GM12878 (cell line): Measurements from ENCODE around the gene TESPA1. TPM values are rescaled to one million over a fixed set of nuclear protein-coding genes. Genes with fewer than 3 reads are reported as not detected.

Experiments used
- ATAC-seq: fragments of 200-7000 bp; cut with Tn5 transposase; 3 replicates; pipeline ENCODE4 v1.9.1; 2020; ENCODE audit warnings: mild to moderate bottlenecking, moderate library complexity
- BruUV-seq: library from RNA; stranded (reverse); fragments of 400-500 nt; replicated peaks from 2 replicates; lab custom pipeline; 2021; lab: Mats Ljungman, UMichigan
- CTCF ChIA-PET: fragments of 300-600 bp; sonication (Branson Sonifier 250); formaldehyde crosslinking; extraction: SDS; loops from one replicate; lab custom pipeline; 2021; ENCODE audit warnings: inconsistent platforms; lab: Yijun Ruan, JAX
- POLR2A ChIA-PET: fragments of 350-600 bp; formaldehyde crosslinking; extraction: SDS; loops from one replicate; lab custom pipeline; 2021; ENCODE audit warnings: inconsistent platforms; lab: Charles Lee
- RAD21 ChIA-PET: fragments of 300-600 bp; sonication (Branson Sonifier 250); formaldehyde crosslinking; loops from one replicate; lab custom pipeline; 2023; ENCODE audit warnings: antibody characterized with exemption; ENCODE audit not compliant: unreplicated experiment; lab: Charles Lee
- SMC1A ChIA-PET: fragments of 300-600 bp; sonication (Branson Sonifier 250); formaldehyde crosslinking; loops from one replicate; lab custom pipeline; 2023; ENCODE audit not compliant: unreplicated experiment, uncharacterized antibody; lab: Charles Lee
- DNase-seq: peaks from one replicate; pipeline ENCODE4 v3.0.0-alpha.2; 2011; ENCODE audit warnings: low read depth, low spot score
- FAIRE-seq: peaks from 3 replicates; lab custom pipeline; 2011; peaks lifted over from hg19 to GRCh38; lab: Jason Lieb, UNC
- H2AFZ ChIP-seq: 2 replicates; pipeline ENCODE4 v1.6.0; 2011; ENCODE audit warnings: low read depth, low read length, control low read depth; ENCODE audit not compliant: control insufficient read depth
- H3K27ac ChIP-seq: 2 replicates; pipeline ENCODE4 v1.5.1; 2011; ENCODE audit warnings: control low read depth; ENCODE audit not compliant: control insufficient read depth, insufficient read depth
- H3K27me3 ChIP-seq, 2 experiments: replicated peaks in 1 of 2; 2 replicates each; pipeline versions ENCODE4 v1.6.0 to v1.6.1; 2011; ENCODE audit warnings: low read length in 1 of 2; ENCODE audit not compliant: control insufficient read depth in 2 of 2, insufficient read depth in 2 of 2
- H3K36me3 ChIP-seq, 2 experiments: 2 replicates each; pipeline ENCODE4 v1.5.1; 2011; ENCODE audit warnings: low read length in 1 of 2; ENCODE audit not compliant: control insufficient read depth in 2 of 2, insufficient read depth in 2 of 2
- H3K4me1 ChIP-seq: 2 replicates; pipeline ENCODE4 v1.6.1; 2011; ENCODE audit warnings: mild to moderate bottlenecking, low read length, moderate library complexity, mixed read lengths; ENCODE audit not compliant: control insufficient read depth, insufficient read depth
- H3K4me2 ChIP-seq: 2 replicates; pipeline ENCODE4 v1.6.0; 2011; ENCODE audit warnings: control low read depth; ENCODE audit not compliant: control insufficient read depth, insufficient read depth
- H3K4me3 ChIP-seq: fragments of 200-600 bp; sonication (generic); 2 replicates; pipeline ENCODE4 v1.5.1; 2016
- H3K79me2 ChIP-seq: 2 replicates; pipeline ENCODE4 v1.6.0; 2011; ENCODE audit warnings: low read length; ENCODE audit not compliant: control insufficient read depth, insufficient read depth
- H3K9ac ChIP-seq: 2 replicates; pipeline ENCODE4 v1.8.0; 2011; ENCODE audit warnings: low read length, control low read depth, mixed read lengths; ENCODE audit not compliant: control insufficient read depth, insufficient read depth
- H3K9me3 ChIP-seq: replicated peaks from 3 replicates; pipeline ENCODE4 v1.5.1; 2011; ENCODE audit warnings: mild to moderate bottlenecking, low read length; ENCODE audit not compliant: control insufficient read depth, insufficient read depth
- H4K20me1 ChIP-seq: 2 replicates; pipeline ENCODE4 v1.6.0; 2011; ENCODE audit not compliant: control insufficient read depth, insufficient read depth
- BHLHE40 ChIP-seq, 2 experiments: fragments of 450-650 bp in 1 of 2; IDR thresholded peaks; 2 replicates each; pipeline ENCODE4 v1.6.1; 2011 to 2017; ENCODE audit warnings: low read depth in 2 of 2, borderline replicate concordance in 1 of 2, improper control_type of control experiment in 1 of 2, low read length in 1 of 2, mild to moderate bottlenecking in 1 of 2
- E4F1 ChIP-seq: fragments of 450-650 bp; IDR thresholded peaks from 2 replicates; pipeline ENCODE4 v1.6.1; 2018; ENCODE audit warnings: borderline replicate concordance, mild to moderate bottlenecking; ENCODE audit not compliant: partially characterized antibody
- NFXL1 ChIP-seq: fragments of 450-650 bp; IDR thresholded peaks from 2 replicates; pipeline ENCODE4 v1.6.1; 2017; ENCODE audit warnings: antibody characterized with exemption, mild to moderate bottlenecking, borderline replicate concordance
- NR2F1 ChIP-seq: fragments of 450-650 bp; conservative IDR thresholded peaks from 2 replicates; pipeline ENCODE4 v1.6.1; 2017; ENCODE audit warnings: mild to moderate bottlenecking
- RCOR1 ChIP-seq: conservative IDR thresholded peaks from 2 replicates; pipeline ENCODE4 v1.6.1; 2012; ENCODE audit warnings: low read depth, low read length, improper control_type of control experiment
- SREBF2 ChIP-seq: IDR thresholded peaks from 2 replicates; pipeline ENCODE4 v1.6.1; 2012; ENCODE audit warnings: mild to moderate bottlenecking, low read length
- SRF ChIP-seq, 2 experiments: IDR thresholded peaks; 2 replicates each; pipeline ENCODE4 v1.6.1; 2011; ENCODE audit warnings: low read depth in 2 of 2, low read length in 2 of 2, mild to moderate bottlenecking in 1 of 2, moderate library complexity in 1 of 2
- STAT1 ChIP-seq: fragments of 450-650 bp; conservative IDR thresholded peaks from 2 replicates; pipeline ENCODE4 v1.6.1; 2014; ENCODE audit warnings: antibody characterized with exemption, mild to moderate bottlenecking
- WGBS: methylation state at CpG from one replicate; pipeline ENCODE4 v1.1.6; 2016; ENCODE audit warnings: low lambda C conversion rate; ENCODE audit not compliant: insufficient replicate concordance, insufficient coverage; ENCODE audit errors: missing lambda C conversion rate; 5-methylcytosine and 5-hydroxymethylcytosine counted together
- in situ Hi-C: fragments of 300-500 bp; cut with MboI; formaldehyde crosslinking; loops from 9 replicates; pipeline ENCODE4 v1.14.3; 2018; ENCODE audit warnings: mixed read lengths
- intact Hi-C: fragments of 100-400 bp; cut with micrococcal nuclease; formaldehyde crosslinking; loops from one replicate; pipeline ENCODE4 v1.14.2; 2022; ENCODE audit not compliant: unreplicated experiment
- polyA plus RNA-seq, 11 experiments: library from polyadenylated mRNA; depleted of rRNA in 4 of 11; unstranded in 6 of 11; stranded (reverse) in 5 of 11; fragments of >200 nt; fragmentation: Nextera tagmentation in 4 of 11; fragmentation: Illumina TruSeq in 1 of 11; extraction: Ambion mirVana in 4 of 11; extraction: Trizol in 1 of 11; gene quantifications; 1 replicate in 1 of 11; 2 replicates in 10 of 11; pipeline versions ENCODE4 v1.2.1 to v1.2.3, GENCODE V29; 2011 to 2016; ENCODE audit warnings: inconsistent platforms in 2 of 11, missing spikeins in 2 of 11, low read depth in 1 of 11
- total RNA-seq, 4 experiments: library from RNA; depleted of rRNA in 3 of 4; stranded (reverse); fragments of >200 nt in 3 of 4; fragmentation: Illumina TruSeq in 1 of 4; extraction: Trizol in 1 of 4; gene quantifications; 2 replicates each; pipeline versions ENCODE4 v1.2.1 to v1.2.3, GENCODE V29; 2013 to 2021
- TF ChIP-seq, protein P1 (sequence below): fragments of 450-650 bp; formaldehyde crosslinking; IDR thresholded peaks from 2 replicates; pipeline ENCODE4 v1.5.0; 2022; ENCODE audit warnings: mild to moderate bottlenecking, missing genetic modification characterization
- TF ChIP-seq, protein P2 (sequence below): fragments of 450-650 bp; conservative IDR thresholded peaks from 2 replicates; pipeline ENCODE4 v1.6.1; 2017; ENCODE audit warnings: mild to moderate bottlenecking, moderate library complexity

The TESPA1 gene
- total and polyA plus RNA-seq, 10 of the 15 experiments (the other 5 are each of a cell fraction or from before 2014, with no cell fraction given), result 13.8 to 56.2 (median 23.9) TPM

- TF ChIP-seq, protein P1, sequence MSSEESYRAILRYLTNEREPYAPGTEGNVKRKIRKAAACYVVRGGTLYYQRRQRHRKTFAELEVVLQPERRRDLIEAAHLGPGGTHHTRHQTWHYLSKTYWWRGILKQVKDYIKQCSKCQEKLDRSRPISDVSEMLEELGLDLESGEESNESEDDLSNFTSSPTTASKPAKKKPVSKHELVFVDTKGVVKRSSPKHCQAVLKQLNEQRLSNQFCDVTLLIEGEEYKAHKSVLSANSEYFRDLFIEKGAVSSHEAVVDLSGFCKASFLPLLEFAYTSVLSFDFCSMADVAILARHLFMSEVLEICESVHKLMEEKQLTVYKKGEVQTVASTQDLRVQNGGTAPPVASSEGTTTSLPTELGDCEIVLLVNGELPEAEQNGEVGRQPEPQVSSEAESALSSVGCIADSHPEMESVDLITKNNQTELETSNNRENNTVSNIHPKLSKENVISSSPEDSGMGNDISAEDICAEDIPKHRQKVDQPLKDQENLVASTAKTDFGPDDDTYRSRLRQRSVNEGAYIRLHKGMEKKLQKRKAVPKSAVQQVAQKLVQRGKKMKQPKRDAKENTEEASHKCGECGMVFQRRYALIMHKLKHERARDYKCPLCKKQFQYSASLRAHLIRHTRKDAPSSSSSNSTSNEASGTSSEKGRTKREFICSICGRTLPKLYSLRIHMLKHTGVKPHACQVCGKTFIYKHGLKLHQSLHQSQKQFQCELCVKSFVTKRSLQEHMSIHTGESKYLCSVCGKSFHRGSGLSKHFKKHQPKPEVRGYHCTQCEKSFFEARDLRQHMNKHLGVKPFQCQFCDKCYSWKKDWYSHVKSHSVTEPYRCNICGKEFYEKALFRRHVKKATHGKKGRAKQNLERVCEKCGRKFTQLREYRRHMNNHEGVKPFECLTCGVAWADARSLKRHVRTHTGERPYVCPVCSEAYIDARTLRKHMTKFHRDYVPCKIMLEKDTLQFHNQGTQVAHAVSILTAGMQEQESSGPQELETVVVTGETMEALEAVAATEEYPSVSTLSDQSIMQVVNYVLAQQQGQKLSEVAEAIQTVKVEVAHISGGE (CRISPR knock-in tag), result no peak
- TF ChIP-seq BHLHE40 (IDR thresholded peaks at IDR 0.05; ENCODE audit: borderline replicate concordance in 1 of 2, low read depth in 2 of 2, low read length in 1 of 2), result no peak
Measured at GRCh38 chr12:54968181-54968730, 16.3 kb downstream of the TESPA1 start (continued).

GRCh38 chr12:54967461-54967860 lies 17.1 kb downstream of the TESPA1 start:
- ChIA-PET POLR2A (no interaction called here), RAD21 (no interaction called here), SMC1A (interaction anchor here (1.4 to 13.8 kb wide), 3 partner anchors 9 to 15 kb away, joined by 3 to 90 read pairs (median 5); no protein-coding TSS in a partner anchor), CTCF (interaction anchor here (1.0 kb wide), 2 partner anchors 8 to 9 kb away, joined by 3 read pairs; no protein-coding TSS in a partner anchor)
- no peaks in the 10 kb centered on the region for H3K9me3 ChIP-seq
- BruUV-seq, result no TSS peak
- no peak overlapping the region for H3K27ac ChIP-seq
- H3K4me1 ChIP-seq, result no peaks in the 10 kb centered on the region
- no peaks in the 10 kb centered on the region for H3K79me2 ChIP-seq
- DNase-seq (no peak), ATAC-seq (no peak), FAIRE-seq (no peak)
- 61% methylated on average over 2 of the region's 2 CpGs for WGBS
- in situ Hi-C loops (no loop called here), intact Hi-C loops (no loop called here)
- H4K20me1 ChIP-seq, result no peaks in the 10 kb centered on the region
- H3K4me3 ChIP-seq, result no peak overlapping the region
- no peaks in the 10 kb centered on the region for H3K27me3 ChIP-seq
- H3K9ac ChIP-seq, result no peak overlapping the region
- peaks cover 3 to 13% of the 10 kb centered on the region in 2 experiments for H3K36me3 ChIP-seq
- H2AFZ ChIP-seq, result no peak overlapping the region
- H3K4me2 ChIP-seq, result no peak overlapping the region
- TF ChIP-seq RCOR1, result no peak
- TF ChIP-seq, protein P2, sequence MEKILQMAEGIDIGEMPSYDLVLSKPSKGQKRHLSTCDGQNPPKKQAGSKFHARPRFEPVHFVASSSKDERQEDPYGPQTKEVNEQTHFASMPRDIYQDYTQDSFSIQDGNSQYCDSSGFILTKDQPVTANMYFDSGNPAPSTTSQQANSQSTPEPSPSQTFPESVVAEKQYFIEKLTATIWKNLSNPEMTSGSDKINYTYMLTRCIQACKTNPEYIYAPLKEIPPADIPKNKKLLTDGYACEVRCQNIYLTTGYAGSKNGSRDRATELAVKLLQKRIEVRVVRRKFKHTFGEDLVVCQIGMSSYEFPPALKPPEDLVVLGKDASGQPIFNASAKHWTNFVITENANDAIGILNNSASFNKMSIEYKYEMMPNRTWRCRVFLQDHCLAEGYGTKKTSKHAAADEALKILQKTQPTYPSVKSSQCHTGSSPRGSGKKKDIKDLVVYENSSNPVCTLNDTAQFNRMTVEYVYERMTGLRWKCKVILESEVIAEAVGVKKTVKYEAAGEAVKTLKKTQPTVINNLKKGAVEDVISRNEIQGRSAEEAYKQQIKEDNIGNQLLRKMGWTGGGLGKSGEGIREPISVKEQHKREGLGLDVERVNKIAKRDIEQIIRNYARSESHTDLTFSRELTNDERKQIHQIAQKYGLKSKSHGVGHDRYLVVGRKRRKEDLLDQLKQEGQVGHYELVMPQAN, result no peak
- no peak for TF ChIP-seq STAT1
- TF ChIP-seq E4F1, result no peak
- no peak for TF ChIP-seq SRF (IDR thresholded peaks at IDR 0.05; ENCODE audit: low read depth in 2 of 2, low read length in 2 of 2)
- no peak for TF ChIP-seq NR2F1
- TF ChIP-seq SREBF2, result no peak
- no peak for TF ChIP-seq NFXL1
